VCaP (cell line): Measurements from ENCODE around the gene TRIM71.

Source experiments
- H3K27ac ChIP-seq: fragments of 450-650 bp; 2 replicates; pipeline ENCODE4 v1.5.1; 2017
- CTCF ChIP-seq: fragments of 450-650 bp; conservative IDR thresholded peaks from 2 replicates; pipeline ENCODE4 v1.5.1; 2017; ENCODE audit warnings: mild to moderate bottlenecking, moderate library complexity

TRIM71 gene

DNA sequence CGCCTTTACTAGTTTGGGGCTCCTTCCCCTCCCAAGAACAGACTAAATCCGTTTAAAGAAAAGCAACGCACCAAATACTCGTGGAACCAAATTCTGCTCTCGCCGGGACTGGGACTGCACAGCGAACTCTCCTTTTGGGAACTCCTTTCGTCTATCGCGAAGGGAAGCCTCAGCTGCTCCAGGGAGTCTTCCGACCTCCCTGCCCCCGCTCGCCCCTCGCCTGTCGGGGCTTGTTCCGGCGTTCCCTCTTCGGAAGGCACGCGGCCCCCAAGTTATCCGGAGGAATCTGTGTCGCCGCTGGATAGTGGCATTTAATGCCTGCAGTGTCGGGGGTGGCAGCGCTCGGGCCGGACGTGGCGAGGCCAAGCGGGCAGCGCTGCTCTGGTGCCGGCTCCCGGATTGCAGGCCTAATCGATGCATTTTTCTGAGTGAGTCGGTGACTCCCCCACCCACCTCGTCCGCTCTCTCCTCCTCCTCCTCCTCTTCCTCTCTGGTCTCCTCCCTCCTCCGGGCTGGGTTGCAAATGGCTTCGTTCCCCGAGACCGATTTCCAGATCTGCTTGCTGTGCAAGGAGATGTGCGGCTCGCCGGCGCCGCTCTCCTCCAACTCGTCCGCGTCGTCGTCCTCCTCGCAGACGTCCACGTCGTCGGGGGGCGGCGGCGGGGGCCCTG lies at the start of gene TRIM71:
Gene TRIM71, plus strand, starts transcription at position 440 of the 671 bp plus-strand sequence. Its CDS starts 84 bp downstream, at position 524.
- H3K27ac ChIP-seq, result no peak within 1 kb of the TSS
- TF ChIP-seq CTCF, result no peak

GRCh38 chr3:32778389-32778788 lies 39.4 kb upstream of the TRIM71 start:
- TF ChIP-seq CTCF, result no peak
- no peak overlapping the region for H3K27ac ChIP-seq

- TF ChIP-seq CTCF, result no peak
These were observed 37.6 kb upstream of the TRIM71 start for GRCh38 chr3:32780071-32780734.

DNA sequence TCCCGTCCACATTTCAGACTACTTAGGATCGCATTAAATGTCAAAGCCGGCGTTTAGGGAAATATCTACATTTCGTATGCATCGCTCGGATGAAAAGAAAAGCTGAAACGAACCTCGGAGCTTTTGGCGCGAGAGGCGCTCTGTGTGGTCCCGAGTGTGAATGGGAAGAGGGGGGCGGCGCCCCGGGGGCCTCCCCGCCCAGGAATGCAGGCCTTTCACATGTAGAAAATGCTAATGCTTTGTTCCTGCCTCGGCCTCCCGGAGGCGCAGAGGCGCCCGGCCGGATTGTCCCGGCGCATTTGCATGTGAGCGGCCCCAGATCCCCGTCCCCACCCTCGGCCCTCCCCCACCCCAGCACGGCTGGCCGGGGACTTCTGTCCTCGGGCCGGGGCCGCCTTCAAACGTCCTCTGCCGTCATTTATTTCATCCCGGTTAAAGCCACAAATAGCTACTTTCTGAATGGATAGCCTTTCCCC lies 37.0 kb upstream of the TRIM71 start:
- peak overlapping the region; percentile 70 for H3K27ac ChIP-seq
- no peak for TF ChIP-seq CTCF

More at GRCh38 chr3:32780071-32780734, 37.6 kb upstream of the TRIM71 start:
- H3K27ac ChIP-seq, result peak overlapping the region; percentile 70; the same call in 1 of the 2 replicates

DNA sequence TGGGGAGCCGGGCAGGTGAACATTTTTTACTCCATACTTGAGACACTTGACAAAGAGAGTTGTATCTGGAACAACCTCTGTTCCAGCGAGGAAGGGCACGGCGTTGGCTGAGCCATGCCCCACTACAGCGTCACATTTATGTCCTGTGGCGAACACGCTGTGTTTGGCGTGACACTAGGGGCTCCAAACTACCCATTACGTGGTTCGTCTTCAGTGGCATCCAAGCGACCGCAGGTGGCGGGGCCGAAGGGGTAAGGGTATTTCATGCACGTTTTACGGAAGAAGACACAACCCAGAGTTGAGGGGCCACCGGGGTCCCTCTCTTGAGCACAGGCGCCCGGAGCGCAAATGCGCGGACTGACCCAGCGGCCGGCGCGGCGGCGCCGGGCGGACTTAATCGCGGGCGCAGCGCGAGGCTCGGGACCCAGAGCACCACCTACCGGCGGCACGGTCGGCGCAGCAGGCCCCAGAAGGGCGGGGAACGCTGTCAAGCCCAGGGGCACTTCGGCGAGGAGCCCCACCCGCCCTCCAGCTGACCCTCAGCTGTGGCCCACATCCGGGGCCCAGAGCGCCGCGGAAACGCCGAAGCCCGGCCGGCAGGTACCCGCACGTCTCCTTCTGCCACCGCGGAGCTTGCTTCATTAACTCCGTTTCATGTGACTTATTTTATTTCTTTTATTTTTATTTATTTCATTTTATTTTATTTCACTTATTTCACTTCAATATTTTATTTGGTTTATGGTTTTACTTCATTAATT lies 36.4 kb upstream of the TRIM71 start:
- peak; percentile 97 for TF ChIP-seq CTCF
- peak overlapping the region; percentile 70 for H3K27ac ChIP-seq

DNA sequence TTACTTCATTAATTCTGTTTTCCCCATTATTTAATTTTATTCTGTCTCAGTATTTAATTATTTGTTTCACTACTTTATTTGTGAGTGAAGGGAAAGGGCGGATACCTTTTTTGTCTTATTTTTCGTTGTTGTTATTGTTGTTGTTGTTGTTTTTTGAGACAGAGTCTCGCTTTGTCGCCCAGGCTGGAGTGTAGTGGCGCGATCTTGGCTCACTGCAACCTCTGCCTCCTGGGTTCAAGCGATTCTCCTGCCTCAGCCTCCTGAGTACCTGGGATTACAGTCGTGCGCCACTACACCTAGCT lies 35.9 kb upstream of the TRIM71 start:
- H3K27ac ChIP-seq, result peak overlapping the region; percentile 70; the same call in 1 of the 2 replicates

GRCh38 chr3:32782407-32782806 lies 35.4 kb upstream of the TRIM71 start:
- no peak overlapping the region for H3K27ac ChIP-seq
- no peak for TF ChIP-seq CTCF
